ENCODE data around the gene PHLPP2.

Gene PHLPP2

GRCh38 chr16:71724320-71724751 lies at the start of gene PHLPP2:
Gene PHLPP2 (minus strand): TSS chr16:71724701. CDS start chr16:71714795, 9,906 bp downstream.
- DNase-seq (ENCODE audit: low spot score): peak; percentile 27

GRCh38 chr16:71771571-71771970 lies 47.1 kb upstream of the PHLPP2 start:
- no peak for DNase-seq (ENCODE audit: low spot score)

DNA sequence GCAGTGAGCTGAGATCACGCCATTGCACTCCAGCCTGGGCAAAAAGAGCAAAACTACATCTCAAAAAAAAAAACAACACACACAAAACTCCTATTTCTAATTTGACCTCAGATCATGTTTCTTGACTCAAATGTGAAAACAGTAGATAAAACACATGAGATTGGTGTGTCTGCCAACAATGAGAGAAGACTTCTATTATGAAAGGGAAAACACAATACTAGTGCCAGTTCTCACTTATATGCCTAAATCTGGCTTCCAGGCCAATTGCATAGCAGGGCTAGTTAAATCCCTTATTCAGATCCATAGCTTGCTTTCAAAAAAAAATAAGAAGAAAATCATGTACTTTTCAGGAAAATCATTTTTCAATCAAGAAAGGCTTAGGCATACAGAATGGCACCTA lies 44.7 kb upstream of the PHLPP2 start:
- DNase-seq (ENCODE audit: low spot score): no peak

- DNase-seq (ENCODE audit: low spot score): no peak
These were observed 42.8 kb upstream of the PHLPP2 start for GRCh38 chr16:71767060-71767900.

- no peak for DNase-seq (ENCODE audit: low spot score)
These were observed 37.7 kb upstream of the PHLPP2 start for GRCh38 chr16:71762186-71762585.

DNA sequence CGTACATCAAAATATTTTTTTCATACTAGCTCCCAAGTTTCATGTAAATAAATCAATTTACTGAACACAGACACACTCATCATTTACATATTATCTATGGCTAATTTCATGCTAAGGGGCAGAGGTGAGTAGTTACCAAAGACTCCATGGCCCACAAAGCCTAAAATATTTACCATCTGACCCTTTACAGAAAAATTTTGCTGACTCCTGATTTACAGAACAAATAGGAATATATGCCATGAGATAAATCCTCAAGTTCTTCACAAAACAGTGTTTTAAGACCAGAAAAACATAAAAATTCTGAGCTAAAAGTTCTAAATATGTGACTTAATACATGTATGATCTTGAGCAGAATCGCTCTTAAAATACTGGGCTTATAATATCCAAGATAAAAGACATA lies 36.6 kb upstream of the PHLPP2 start:
- no peak for DNase-seq (ENCODE audit: low spot score)

DNA sequence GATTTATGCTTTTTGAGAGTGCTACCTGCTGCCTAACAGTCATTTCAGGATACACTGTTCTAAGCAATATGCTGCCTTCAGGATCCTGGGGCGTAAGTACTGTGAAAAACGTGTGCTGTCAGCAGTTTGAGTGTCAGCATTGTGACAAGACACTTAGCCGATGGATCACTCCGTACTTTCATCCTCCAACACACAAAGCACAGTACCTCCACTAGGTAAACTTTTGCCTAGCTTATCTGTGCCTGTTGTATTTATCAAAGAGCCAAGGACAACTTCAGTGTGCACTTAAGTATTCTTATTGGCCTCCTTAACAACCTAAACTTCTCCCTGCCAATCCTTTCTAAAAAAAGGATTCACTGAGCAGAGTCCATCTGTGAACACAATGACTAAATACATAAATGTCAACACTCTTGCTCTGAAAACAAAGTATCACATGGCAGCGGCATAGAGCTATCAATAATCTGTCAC lies 33.8 kb upstream of the PHLPP2 start:
- no peak for DNase-seq (ENCODE audit: low spot score)

DNA sequence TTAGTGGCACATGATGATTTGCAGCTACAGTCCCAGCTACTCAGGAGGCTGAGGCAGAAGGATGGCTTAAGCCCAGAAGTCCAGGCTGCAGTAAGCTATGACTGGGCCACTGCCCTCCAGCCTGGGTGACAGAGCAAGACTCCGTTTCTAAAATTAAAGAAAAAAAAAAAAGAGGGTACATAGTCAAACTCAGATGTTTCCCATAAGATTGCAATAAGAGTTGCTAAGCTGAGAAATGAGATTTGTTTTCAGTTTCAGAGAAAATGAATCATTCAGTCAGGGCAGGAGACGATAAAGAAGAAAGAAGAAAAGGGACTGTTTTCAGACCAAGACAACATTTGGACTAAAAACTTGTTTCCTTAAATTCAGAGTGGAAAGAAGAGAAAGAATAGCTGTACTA lies 30.2 kb upstream of the PHLPP2 start:
- no peak for DNase-seq (ENCODE audit: low spot score)

GRCh38 chr16:71754108-71754507 lies 29.6 kb upstream of the PHLPP2 start:
- DNase-seq (ENCODE audit: low spot score): no peak

GRCh38 chr16:71748226-71748625 lies 23.7 kb upstream of the PHLPP2 start:
- no peak for DNase-seq (ENCODE audit: low spot score)

DNA sequence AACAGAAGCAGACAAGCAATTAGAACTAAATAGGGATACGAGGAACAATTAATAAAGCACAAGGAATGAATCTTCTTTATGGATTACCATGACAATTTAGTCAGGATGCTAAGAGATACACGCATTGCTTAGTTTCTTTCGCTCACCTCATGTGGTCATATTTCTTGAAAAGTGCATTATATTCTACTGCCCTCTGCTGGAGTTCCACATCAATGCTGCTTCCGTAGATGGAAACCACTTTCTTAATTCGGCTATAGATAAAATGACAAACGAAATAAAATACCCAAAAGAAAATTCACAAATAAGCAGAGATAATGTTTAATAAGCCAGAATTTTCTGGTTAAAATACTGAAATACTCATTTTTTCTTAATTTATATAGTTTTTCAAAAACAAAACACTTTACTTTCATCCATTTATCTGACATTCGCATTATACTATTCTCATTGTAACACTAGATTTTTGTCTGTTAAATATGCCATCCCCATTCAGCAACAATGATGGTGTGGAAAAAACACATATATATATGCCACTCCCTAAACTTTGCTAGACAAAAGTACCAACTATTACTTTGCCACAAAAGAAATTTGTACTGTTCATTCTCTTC lies 22.0 kb upstream of the PHLPP2 start:
- peak; percentile 80 for DNase-seq (ENCODE audit: low spot score)

DNA sequence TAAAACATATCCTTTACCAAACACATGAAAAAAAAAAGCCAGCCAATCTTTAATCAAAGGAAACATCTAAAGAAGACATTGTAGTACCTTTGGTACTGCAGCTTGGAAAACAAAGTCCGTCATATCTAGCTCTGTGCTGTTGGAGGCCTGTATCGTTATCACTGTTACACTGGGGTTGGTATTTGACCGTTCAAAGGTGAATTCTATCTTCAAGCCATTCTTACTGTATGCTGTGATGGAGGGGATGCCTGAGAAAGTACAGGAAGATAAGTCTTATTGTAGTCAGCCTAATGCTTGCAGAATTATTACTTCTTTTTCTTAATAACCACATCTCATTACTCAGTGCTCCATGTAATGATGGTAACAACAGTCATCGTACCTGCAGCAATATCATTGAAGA lies 14.4 kb upstream of the PHLPP2 start:
- no peak for DNase-seq (ENCODE audit: low spot score)

DNA sequence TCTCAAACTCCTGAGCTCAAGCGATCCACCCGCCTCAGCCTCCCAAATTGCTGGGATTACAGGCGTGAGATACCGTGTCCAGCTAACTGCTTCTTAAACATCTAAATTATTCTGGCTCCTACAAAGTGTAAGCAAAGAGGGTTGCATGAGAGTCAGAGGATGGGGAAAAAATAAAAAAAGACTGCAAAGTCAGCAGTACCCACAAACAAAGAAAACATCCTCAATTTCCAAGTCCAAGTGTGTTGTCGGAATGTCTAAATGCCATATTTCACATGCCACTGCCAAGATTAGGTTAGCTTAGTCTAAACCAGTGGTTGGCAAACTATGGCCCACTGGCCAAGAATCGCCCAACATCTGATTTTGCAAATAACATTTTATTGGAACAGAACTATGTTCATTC lies 13.0 kb upstream of the PHLPP2 start:
- no peak for DNase-seq (ENCODE audit: low spot score)

- no peak for DNase-seq (ENCODE audit: low spot score)
These were observed 10.0 kb upstream of the PHLPP2 start for GRCh38 chr16:71734511-71734910.

- no peak for DNase-seq (ENCODE audit: low spot score)
These were observed 8.1 kb upstream of the PHLPP2 start for GRCh38 chr16:71732587-71732986.

GRCh38 chr16:71727551-71728324 lies 3.2 kb upstream of the PHLPP2 start:
- peak; percentile 90 for DNase-seq (ENCODE audit: low spot score)

DNA sequence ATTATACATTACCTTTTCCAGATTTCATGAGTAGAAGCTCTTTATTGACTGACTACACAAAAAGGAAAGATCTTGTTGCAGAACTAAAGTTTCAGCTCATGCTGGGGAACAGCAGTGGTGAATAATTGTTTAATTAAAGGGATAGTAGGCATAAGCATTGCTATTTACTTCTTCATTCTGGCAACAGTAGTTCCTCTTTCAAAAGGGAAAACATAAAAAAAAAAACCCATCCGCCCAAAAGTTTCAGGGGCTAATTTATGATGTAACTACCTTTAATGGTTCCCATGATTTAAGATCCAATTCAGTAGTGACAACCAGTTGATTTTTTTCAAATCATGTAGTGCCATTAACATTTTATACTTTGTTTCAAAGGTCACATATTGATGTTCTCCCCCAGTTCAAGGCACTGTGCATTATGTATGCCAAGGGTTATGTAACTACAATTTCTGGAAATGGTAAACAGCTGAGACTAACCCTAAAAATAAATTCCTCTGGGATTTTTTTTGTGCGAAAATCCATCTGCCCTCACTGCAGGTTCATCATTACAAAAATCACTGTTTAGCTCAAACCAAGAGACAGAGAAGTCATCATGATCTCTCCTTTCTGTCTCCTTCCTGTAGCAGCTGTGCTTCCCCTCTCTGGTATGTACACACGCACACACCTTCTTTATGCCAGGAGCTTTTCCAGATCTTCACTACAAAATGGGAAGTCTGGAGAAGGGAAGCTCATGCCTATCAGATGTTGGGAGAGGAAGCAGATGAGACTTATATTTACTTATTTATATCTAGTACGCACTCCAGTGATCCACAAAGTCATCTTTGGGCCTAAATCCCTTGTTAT lies 2.2 kb upstream of the PHLPP2 start:
- DNase-seq (ENCODE audit: low spot score): peak; percentile 24

GRCh38 chr16:71723537-71724319 lies 773 bp downstream of the PHLPP2 start:
- DNase-seq (ENCODE audit: low spot score): peak; percentile 82

DNA sequence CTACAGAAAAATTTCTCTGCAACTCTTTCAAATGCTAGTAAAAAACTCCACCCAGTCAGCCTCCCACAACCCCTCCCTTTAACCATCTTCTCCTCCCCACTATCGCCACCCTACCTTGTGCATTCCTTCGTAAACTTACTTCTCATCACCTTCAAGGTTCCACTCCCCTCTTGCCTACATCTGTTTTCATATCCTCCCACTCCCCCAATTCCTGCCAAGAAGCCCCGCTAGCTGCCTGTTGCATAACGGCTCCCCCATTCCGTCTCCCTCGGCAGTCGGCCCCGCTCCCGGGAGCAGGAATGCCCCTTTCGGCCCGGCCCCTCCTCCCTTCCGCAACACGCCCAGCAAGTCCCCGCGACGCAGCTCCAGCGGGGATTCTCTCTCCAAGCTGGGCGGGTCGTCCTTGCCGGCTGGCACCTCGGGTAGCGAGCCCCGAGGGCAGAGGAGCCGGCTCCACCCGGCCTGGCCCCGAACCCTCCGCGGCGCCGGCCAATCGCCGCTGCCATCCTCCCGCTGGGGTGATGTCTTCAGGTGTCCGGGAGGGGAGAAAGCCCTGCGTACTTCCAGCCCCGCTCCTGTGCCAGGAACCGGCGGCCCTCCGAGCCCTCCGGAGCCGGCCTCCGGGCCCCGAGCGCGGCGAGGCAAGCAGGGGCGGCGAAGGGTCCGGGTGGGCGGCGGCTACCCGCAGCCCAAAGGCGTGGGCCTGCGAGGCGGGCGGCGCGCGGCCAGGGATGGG lies 1.5 kb downstream of the PHLPP2 start:
- peak; percentile 75 for DNase-seq (ENCODE audit: low spot score)

DNA sequence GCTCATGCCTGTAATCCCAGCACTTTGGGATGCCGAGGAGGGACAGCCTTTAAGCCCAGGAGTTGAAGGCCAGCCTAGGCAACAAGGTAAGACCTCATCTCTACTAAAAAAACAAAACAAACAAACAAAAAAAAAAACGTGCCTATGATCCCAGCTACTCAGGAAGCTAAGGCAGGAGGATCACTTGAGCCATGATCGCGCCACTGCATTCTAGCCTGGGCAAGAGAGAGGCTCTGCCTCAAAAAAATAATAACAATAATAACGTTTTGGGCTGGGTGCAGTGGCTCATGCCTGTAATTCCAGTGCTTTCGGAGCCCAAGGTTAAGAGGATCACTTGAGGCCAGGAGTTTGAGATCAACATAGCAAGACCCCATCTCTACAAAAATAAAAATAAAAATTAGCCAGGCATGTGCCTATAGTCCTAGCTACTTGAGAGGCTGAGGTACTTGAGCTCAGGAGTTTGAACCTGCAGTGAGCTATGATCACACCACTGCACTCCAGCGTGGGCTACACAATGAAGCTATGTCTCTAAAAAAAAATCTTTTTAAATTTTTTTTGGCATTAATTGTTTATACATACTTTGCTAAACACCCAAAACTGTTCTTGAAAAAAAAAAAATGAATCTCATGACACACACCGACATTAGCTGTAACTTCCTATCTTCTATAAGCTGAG lies 3.3 kb downstream of the PHLPP2 start:
- DNase-seq (ENCODE audit: low spot score): no peak
